ENCODE measurements around the gene SRGAP2C.
"Not testable (repeated sequence)": the region's sequence is repeated elsewhere in the genome, so short reads cannot be mapped to it uniquely, and the experiment has no call there.

SRGAP2C gene

GRCh38 chr1:121299514-121300149 is 114.9 kb downstream of the SRGAP2C start:
- H3K4me3 ChIP-seq (replicated peaks; ENCODE audit: low read depth, low read length); DNase-seq (ENCODE audit: extremely low read depth, low read depth): not testable (repeated sequence)

- DNase-seq (ENCODE audit: extremely low read depth, low read depth); H3K4me3 ChIP-seq (replicated peaks; ENCODE audit: low read depth, low read length): not testable (repeated sequence)
Measured at GRCh38 chr1:121301876-121302275, 117.1 kb downstream of the SRGAP2C start.

GRCh38 chr1:121307759-121308158 is 123.0 kb downstream of the SRGAP2C start:
- DNase-seq (ENCODE audit: extremely low read depth, low read depth); H3K4me3 ChIP-seq (replicated peaks; ENCODE audit: low read depth, low read length): not testable (repeated sequence)

GRCh38 chr1:121315509-121315908 is 130.7 kb downstream of the SRGAP2C start:
- H3K4me3 ChIP-seq (replicated peaks; ENCODE audit: low read depth, low read length); DNase-seq (ENCODE audit: extremely low read depth, low read depth): not testable (repeated sequence)

DNA sequence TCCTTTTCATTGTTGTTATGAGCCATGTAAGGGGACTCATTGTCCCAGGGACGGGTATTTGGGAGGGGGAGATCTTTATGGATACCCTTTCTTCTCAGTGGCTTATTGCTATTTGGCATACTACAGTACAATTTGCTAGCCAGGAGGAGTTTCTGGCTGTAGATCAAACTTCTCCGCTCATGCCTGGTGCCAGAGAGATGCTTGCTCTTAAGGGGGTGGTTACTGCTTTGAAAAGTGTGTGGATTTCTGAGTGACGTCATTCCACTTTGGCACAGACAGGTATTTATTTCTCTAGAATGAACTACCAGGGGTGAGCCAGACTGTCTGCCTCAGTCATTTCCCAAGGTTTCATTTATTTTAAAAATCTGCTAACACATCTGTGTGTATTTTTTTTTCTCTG is 131.3 kb downstream of the SRGAP2C start:
- DNase-seq (ENCODE audit: extremely low read depth, low read depth); H3K4me3 ChIP-seq (replicated peaks; ENCODE audit: low read depth, low read length): not testable (repeated sequence)

DNA sequence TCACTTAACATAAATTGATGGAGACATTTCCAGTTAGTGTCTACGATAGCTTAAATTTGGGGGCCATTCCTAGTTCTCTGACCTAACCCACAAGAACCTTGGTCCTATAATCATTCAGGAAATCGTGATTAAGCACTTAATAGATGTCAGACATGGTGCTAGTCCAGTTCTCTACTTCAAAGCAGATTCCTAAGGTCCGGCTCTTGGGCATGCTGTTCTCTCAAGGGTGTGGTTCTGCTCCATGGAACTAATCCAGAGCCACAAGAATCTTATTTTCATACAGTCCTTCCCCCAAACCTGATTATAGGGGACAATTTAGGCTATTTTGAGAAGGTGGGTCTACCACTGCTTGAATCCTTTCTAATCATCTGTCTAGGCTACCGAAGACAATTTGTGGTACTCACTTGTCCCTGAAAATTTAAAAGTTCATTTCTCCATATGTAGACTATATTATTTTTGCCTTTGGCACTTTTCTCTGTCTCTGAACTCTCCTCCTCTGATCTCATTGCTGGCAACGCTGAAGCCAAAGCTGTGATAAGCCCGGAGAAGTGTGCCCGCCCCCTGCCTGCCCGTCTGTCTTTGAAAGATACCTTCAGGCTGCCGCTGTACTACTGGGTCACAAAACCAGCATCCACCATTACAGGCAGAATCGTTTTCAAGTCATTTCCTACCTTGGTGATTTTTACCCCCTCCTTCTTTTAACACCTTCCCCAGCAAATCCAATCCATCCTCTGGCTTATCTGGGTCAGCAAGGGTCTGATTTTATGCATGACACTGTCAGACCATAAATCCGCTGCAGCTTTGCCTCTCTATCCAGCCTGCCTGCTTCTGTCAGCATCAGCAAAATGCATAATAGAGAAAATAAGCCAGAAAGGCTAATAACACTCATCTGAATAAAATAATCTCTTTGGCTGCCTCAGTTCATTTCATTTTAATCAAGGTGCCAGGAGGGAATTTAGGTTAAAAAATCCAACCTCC is 133.0 kb downstream of the SRGAP2C start:
- not testable (repeated sequence) for H3K4me3 ChIP-seq (replicated peaks; ENCODE audit: low read depth, low read length); DNase-seq (ENCODE audit: extremely low read depth, low read depth)

- DNase-seq (ENCODE audit: extremely low read depth, low read depth); H3K4me3 ChIP-seq (replicated peaks; ENCODE audit: low read depth, low read length): not testable (repeated sequence)
Measured at GRCh38 chr1:121318687-121319086, 133.9 kb downstream of the SRGAP2C start.

GRCh38 chr1:121321660-121322059 is 136.9 kb downstream of the SRGAP2C start:
- H3K4me3 ChIP-seq (replicated peaks; ENCODE audit: low read depth, low read length); DNase-seq (ENCODE audit: extremely low read depth, low read depth): not testable (repeated sequence)

DNA sequence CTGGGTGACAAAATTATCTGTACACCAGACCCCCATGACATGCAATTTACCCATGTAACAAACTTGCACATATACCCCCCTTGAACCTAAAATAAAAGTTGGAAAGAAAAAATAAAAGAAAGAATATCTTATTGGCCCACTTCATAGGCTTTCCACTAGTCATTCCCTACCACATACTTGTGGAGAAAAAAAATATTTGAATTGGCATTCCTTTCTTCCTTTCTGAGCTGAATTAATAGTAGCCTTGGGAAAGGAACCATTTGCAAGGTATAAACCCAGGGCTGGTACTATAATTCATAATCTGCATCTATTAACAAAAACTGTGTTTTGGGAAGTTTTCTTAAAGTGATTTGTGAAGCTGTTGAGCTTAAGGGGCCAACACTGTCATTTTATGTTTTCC is 140.0 kb downstream of the SRGAP2C start:
- not testable (repeated sequence) for H3K4me3 ChIP-seq (replicated peaks; ENCODE audit: low read depth, low read length); DNase-seq (ENCODE audit: extremely low read depth, low read depth)

DNA sequence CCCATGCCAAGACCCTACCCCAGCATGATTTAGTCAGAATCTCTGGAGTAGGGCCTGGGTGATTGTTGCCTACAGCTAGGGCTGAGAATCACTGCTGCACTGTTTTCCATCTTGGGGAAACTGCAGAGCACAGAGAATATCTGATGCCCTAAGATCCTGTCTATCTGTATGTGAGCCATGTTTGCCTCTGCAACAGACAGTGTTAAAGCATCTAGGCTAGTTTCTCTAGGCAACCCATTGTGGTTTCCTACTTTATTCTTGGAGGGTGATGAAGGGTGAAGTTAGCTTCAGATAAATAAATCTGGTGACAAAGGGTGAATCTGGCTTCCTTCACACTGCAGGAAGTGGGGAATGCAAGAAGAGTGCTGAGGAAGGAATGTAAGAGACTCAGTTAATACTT is 147.4 kb downstream of the SRGAP2C start:
- not testable (repeated sequence) for H3K4me3 ChIP-seq (replicated peaks; ENCODE audit: low read depth, low read length); DNase-seq (ENCODE audit: extremely low read depth, low read depth)

- DNase-seq (ENCODE audit: extremely low read depth, low read depth); H3K4me3 ChIP-seq (replicated peaks; ENCODE audit: low read depth, low read length): not testable (repeated sequence)
Measured at GRCh38 chr1:121332599-121333562, 148.1 kb downstream of the SRGAP2C start.

- not testable (repeated sequence) for DNase-seq (ENCODE audit: extremely low read depth, low read depth); H3K4me3 ChIP-seq (replicated peaks; ENCODE audit: low read depth, low read length)
Measured at GRCh38 chr1:121337958-121338357, 153.2 kb downstream of the SRGAP2C start.

GRCh38 chr1:121339611-121340010 is 154.8 kb downstream of the SRGAP2C start:
- DNase-seq (ENCODE audit: extremely low read depth, low read depth); H3K4me3 ChIP-seq (replicated peaks; ENCODE audit: low read depth, low read length): not testable (repeated sequence)

- H3K4me3 ChIP-seq (replicated peaks; ENCODE audit: low read depth, low read length); DNase-seq (ENCODE audit: extremely low read depth, low read depth): not testable (repeated sequence)
Measured at GRCh38 chr1:121343311-121343906, 158.6 kb downstream of the SRGAP2C start.

GRCh38 chr1:121344355-121344754 is 159.6 kb downstream of the SRGAP2C start:
- not testable (repeated sequence) for H3K4me3 ChIP-seq (replicated peaks; ENCODE audit: low read depth, low read length)

GRCh38 chr1:121346654-121347053 is 161.9 kb downstream of the SRGAP2C start:
- DNase-seq (ENCODE audit: extremely low read depth, low read depth); H3K4me3 ChIP-seq (replicated peaks; ENCODE audit: low read depth, low read length): not testable (repeated sequence)

More at GRCh38 chr1:121344355-121344754, 159.6 kb downstream of the SRGAP2C start:
- DNase-seq (ENCODE audit: extremely low read depth, low read depth): not testable (repeated sequence)

DNA sequence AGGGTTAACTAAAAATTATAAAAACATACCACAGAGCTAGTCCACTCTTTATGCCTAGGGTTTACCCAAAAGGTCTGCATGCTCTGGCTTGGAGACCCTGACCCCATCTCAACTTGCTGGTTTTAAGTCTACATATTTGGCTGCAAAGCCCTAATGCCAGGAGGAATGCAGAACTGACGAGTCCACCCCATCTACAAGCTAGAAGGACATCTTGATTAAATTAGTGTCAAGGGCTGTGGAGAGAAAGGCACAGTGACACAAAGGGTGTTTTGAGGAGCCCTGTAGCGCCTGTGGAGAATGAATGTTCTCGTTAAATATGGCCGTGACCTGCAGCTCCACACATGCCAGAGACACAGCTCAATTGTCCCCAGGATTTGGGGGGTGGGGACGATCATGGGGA is 162.7 kb downstream of the SRGAP2C start:
- not testable (repeated sequence) for DNase-seq (ENCODE audit: extremely low read depth, low read depth); H3K4me3 ChIP-seq (replicated peaks; ENCODE audit: low read depth, low read length)

- not testable (repeated sequence) for H3K4me3 ChIP-seq (replicated peaks; ENCODE audit: low read depth, low read length); DNase-seq (ENCODE audit: extremely low read depth, low read depth)
Measured at GRCh38 chr1:121348115-121348514, 163.3 kb downstream of the SRGAP2C start.

All from HFF-Myc (cell line).